HL-60 (cell line): ENCODE results near the gene AGR2.

Experiments
- GABPA ChIP-seq: IDR thresholded peaks from 2 replicates; pipeline ENCODE4 v1.6.1; 2012; ENCODE audit warnings: low read depth
- POLR2AphosphoS5 ChIP-seq: IDR thresholded peaks from 2 replicates; pipeline ENCODE4 v1.6.1; 2012; ENCODE audit warnings: low read depth
- SPI1 ChIP-seq: IDR thresholded peaks from 2 replicates; pipeline ENCODE4 v1.6.1; 2012; ENCODE audit warnings: low read depth, mild to moderate bottlenecking, borderline replicate concordance
- TF ChIP-seq, protein P1 (sequence below): IDR thresholded peaks from one replicate; pipeline ENCODE4 v1.5.1; 2011; ENCODE audit warnings: low read length, control low read depth, inconsistent platforms; ENCODE audit not compliant: insufficient read depth
- TF ChIP-seq, protein P2 (sequence below): IDR thresholded peaks from 2 replicates; pipeline ENCODE4 v1.6.1; 2012; ENCODE audit warnings: low read depth; ENCODE audit not compliant: insufficient replicate concordance

DNA sequence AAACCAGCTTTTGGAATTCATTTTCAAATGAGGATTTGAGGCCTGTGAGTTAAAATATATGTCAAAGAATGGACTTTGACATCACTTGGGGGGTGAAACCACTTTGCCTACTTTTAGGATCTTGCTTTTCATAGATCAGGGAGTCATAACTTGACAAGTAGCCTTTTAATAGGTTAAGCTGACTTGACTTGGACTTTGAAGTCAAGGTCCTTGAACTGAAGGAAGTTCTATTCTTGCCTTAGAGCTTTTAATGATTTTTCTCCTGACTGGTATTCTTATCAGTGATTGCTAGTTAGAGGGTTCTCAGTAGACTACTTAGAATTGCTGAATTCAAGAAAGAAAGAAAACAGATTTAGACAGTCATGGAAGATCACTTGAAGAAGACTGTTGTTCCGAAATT lies 17.7 kb downstream of the AGR2 start:
- TF ChIP-seq, protein P1, sequence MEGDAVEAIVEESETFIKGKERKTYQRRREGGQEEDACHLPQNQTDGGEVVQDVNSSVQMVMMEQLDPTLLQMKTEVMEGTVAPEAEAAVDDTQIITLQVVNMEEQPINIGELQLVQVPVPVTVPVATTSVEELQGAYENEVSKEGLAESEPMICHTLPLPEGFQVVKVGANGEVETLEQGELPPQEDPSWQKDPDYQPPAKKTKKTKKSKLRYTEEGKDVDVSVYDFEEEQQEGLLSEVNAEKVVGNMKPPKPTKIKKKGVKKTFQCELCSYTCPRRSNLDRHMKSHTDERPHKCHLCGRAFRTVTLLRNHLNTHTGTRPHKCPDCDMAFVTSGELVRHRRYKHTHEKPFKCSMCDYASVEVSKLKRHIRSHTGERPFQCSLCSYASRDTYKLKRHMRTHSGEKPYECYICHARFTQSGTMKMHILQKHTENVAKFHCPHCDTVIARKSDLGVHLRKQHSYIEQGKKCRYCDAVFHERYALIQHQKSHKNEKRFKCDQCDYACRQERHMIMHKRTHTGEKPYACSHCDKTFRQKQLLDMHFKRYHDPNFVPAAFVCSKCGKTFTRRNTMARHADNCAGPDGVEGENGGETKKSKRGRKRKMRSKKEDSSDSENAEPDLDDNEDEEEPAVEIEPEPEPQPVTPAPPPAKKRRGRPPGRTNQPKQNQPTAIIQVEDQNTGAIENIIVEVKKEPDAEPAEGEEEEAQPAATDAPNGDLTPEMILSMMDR = no peak
- TF ChIP-seq POLR2AphosphoS5 (no peak), GABPA (no peak), SPI1 (no peak)
- TF ChIP-seq, protein P2, sequence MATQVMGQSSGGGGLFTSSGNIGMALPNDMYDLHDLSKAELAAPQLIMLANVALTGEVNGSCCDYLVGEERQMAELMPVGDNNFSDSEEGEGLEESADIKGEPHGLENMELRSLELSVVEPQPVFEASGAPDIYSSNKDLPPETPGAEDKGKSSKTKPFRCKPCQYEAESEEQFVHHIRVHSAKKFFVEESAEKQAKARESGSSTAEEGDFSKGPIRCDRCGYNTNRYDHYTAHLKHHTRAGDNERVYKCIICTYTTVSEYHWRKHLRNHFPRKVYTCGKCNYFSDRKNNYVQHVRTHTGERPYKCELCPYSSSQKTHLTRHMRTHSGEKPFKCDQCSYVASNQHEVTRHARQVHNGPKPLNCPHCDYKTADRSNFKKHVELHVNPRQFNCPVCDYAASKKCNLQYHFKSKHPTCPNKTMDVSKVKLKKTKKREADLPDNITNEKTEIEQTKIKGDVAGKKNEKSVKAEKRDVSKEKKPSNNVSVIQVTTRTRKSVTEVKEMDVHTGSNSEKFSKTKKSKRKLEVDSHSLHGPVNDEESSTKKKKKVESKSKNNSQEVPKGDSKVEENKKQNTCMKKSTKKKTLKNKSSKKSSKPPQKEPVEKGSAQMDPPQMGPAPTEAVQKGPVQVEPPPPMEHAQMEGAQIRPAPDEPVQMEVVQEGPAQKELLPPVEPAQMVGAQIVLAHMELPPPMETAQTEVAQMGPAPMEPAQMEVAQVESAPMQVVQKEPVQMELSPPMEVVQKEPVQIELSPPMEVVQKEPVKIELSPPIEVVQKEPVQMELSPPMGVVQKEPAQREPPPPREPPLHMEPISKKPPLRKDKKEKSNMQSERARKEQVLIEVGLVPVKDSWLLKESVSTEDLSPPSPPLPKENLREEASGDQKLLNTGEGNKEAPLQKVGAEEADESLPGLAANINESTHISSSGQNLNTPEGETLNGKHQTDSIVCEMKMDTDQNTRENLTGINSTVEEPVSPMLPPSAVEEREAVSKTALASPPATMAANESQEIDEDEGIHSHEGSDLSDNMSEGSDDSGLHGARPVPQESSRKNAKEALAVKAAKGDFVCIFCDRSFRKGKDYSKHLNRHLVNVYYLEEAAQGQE = no peak
